Testis (tissue), 2 donors: ENCODE measurements around the gene PI4KA.

Experiments used
- POLR2A ChIP-seq: fragments of 450-650 bp; IDR thresholded peaks from one replicate; pipeline ENCODE4 v1.6.1; 2017; ENCODE audit warnings: antibody characterized with exemption, mild to moderate bottlenecking, moderate library complexity
- TF ChIP-seq, protein P1 (sequence below), 3 experiments: fragments of 450-650 bp in 2 of 3; fragments of 200-600 bp in 1 of 3; sonication (generic) in 1 of 3; IDR thresholded peaks; one replicate each; pipeline ENCODE4 v1.5.1; 2016 to 2019; ENCODE audit warnings: antibody characterized with exemption in 3 of 3, mild to moderate bottlenecking in 2 of 3, moderate library complexity in 1 of 3

DNA sequence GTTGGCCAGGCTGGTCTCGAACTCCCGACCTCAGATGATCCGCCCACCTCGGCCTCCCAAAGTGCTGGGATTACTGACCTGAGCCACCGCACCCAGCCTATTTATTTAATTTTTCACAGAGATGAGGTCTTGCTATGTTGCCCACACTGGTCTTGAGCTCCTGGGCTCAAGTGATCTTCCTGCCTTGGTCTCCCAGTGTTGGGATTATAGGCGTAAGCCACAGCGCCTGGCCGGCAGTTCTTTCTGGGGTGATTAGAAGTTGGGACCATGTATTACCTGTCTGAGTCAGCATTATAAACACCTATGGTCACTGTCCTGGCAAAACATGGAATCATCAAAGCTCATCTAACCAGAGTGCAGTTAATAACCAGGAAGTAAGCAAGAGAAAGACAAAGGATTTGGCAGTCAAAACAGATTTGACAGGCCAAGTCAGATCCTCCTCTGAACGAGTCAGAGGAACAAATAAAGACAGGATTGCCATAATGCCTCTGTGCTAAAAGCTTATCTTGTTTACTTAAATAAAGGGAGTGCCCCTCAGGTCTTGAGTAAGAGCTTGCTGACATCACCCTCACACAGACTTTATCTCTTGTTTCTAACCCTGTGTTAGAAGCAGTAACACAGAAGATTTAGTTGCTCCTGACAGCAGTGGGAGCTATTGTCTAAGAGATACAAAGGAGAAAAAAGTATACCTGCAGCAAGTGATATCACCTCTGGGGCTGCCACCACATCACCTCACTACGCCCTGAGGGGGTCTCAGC lies 81.0 kb downstream of the PI4KA start:
- TF ChIP-seq, protein P1, sequence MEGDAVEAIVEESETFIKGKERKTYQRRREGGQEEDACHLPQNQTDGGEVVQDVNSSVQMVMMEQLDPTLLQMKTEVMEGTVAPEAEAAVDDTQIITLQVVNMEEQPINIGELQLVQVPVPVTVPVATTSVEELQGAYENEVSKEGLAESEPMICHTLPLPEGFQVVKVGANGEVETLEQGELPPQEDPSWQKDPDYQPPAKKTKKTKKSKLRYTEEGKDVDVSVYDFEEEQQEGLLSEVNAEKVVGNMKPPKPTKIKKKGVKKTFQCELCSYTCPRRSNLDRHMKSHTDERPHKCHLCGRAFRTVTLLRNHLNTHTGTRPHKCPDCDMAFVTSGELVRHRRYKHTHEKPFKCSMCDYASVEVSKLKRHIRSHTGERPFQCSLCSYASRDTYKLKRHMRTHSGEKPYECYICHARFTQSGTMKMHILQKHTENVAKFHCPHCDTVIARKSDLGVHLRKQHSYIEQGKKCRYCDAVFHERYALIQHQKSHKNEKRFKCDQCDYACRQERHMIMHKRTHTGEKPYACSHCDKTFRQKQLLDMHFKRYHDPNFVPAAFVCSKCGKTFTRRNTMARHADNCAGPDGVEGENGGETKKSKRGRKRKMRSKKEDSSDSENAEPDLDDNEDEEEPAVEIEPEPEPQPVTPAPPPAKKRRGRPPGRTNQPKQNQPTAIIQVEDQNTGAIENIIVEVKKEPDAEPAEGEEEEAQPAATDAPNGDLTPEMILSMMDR (IDR thresholded peaks at IDR 0.05) = no peak
- no peak for TF ChIP-seq POLR2A
